GM19468 (cell line): ENCODE results near the gene TULP4.

Source experiments
- ATAC-seq: cut with Tn5 transposase; IDR thresholded peaks from one replicate; pipeline ENCODE4 v1.9.1; 2021; ENCODE audit warnings: mild to moderate bottlenecking, moderate library complexity, moderate number of reproducible peaks; ENCODE audit not compliant: unreplicated experiment; ENCODE audit errors: extremely low read depth

TULP4 gene

GRCh38 chr6:158410784-158411183 lies 98.5 kb downstream of the TULP4 start:
- no peak for ATAC-seq

DNA sequence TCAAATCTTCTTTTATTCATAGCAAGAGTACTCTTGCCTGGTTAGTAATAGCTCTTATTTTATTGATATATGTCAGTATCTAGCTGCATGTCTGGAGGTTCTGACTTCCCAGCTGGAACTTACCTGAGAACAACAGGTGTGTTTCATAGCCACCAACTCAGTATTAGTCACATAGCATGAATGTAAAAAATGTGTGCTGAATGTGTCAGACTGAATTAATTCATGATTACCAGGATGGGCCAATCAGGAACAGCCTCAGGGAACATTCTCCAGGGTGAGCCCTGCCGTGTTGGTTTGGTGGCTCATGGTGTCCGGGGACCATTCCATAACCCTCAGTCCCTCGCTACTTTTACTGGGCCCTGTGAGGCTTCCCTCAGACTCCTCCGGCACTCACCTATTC lies 99.7 kb downstream of the TULP4 start:
- no peak for ATAC-seq

- no peak for ATAC-seq
Measured at GRCh38 chr6:158413028-158413427, 100.8 kb downstream of the TULP4 start.

- no peak for ATAC-seq
Measured at GRCh38 chr6:158413814-158414565, 101.7 kb downstream of the TULP4 start.

DNA sequence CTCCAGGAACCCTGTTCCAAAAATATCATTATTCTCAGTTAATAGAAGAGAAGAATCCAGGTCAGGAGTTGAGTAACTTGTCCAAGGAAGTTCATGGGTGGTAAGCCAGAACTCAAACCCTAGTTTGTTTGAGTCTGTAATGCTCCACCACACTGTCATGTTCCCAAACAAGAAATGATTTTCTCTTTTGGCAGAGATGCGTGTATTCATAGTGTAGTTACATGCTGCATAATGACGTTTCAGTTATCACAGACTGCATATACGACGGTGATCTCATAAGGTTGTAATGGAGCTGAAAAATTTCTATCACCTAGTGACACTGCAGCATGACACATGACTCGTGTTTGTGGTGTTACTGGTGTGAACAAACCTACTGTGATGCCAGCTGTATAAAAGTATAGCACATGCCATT lies 102.6 kb downstream of the TULP4 start:
- no peak for ATAC-seq

- no peak for ATAC-seq
Measured at GRCh38 chr6:158415666-158416065, 103.4 kb downstream of the TULP4 start.

- no peak for ATAC-seq
Measured at GRCh38 chr6:158416883-158417759, 104.9 kb downstream of the TULP4 start.

- no peak for ATAC-seq
Measured at GRCh38 chr6:158417760-158418098, 105.5 kb downstream of the TULP4 start.

- no peak for ATAC-seq
Measured at GRCh38 chr6:158418501-158418900, 106.2 kb downstream of the TULP4 start.

- ATAC-seq, result no peak
Measured at GRCh38 chr6:158419339-158419909, 107.2 kb downstream of the TULP4 start.

GRCh38 chr6:158421381-158421780 lies 109.1 kb downstream of the TULP4 start:
- ATAC-seq, result no peak

DNA sequence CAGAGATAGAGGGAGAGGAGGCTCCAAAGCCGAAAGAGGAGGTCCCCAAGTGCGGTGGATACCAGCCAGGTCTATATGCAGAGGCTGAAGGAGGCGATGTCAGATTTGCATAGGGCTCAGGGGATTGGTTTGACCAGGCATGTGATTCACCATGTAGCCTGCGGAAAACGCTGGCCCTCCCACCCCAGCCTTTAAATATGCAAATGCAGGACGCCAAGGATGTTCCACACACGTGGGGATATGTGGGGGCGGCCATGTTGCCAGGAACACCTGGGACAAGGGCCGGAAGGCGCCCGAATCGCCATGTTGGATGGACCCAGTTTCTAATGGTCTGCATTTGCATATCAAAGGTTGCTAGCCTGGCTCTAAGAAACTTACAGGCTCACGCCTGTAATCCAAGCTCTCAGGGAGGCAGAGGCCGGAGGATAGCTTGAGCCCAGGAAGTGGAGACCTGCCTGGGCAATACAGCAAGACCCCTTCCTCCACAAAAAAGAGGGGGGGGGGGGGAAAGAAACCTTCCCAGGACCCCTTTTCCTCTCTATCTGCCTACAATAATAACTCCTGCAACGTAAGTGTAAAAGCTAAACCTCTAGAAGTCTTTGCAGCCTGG lies 110.5 kb downstream of the TULP4 start:
- ATAC-seq, result no peak

DNA sequence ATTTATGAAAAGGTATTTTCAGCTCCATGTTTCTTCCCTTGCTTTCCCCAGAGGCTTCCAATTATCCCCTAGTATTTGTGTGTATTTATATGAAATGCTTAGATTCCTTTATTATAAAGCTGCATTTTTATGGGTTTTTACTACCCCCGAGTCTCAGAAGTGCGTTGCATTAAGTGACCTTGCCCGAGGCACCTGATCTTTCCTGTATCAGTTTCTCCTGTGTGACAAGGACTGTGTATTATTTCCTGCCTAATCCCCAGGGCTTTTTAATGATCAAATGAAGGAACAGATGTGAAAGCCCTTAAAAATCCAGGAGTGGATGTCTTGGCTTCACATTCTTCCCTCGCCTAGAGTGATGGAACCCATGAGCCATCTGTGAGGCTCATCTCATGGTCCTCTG lies 118.8 kb downstream of the TULP4 start:
- ATAC-seq, result no peak

- ATAC-seq, result no peak
Measured at GRCh38 chr6:158431560-158431959, 119.3 kb downstream of the TULP4 start.

GRCh38 chr6:158437571-158437970 lies 125.3 kb downstream of the TULP4 start:
- ATAC-seq, result no peak

DNA sequence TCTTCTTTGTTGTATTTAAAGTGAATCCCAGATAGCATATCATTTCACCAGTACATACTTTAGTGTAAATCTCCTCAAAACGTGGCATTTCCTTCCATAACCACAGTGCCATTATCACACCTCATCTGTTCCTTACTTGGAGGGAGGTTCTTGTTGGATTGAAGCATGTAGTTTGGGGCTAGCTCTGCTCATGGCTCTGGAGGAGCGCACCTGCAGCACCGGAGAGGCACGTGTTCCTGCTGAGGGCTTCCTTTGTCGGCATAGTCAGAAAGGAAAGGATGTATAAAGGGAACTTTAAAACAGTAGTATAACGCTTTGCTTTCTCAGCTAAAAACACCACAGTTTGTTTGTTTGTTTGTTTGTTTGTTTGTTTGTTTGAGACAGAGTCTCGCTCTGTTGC lies 126.0 kb downstream of the TULP4 start:
- no peak for ATAC-seq

DNA sequence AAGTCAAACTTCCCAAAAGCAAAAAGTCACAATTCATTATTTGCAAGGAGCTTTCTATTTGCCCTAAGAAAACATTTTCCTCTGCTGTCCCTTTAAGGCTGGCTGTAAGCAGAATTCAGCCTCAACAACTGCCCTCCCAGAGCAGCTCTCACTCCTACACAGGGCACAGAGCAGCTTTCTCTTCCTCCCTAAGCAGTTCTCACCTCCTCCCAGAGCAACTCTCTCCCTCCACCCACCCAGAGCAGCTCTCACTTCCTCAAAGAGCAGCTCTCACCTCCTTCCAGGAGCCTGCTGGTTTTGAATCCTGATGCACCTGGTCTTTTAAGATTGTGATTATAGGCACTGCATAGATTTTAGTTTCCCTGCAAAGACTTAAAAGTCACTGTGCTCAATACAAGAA lies 127.0 kb downstream of the TULP4 start:
- peak; percentile 83 for ATAC-seq

DNA sequence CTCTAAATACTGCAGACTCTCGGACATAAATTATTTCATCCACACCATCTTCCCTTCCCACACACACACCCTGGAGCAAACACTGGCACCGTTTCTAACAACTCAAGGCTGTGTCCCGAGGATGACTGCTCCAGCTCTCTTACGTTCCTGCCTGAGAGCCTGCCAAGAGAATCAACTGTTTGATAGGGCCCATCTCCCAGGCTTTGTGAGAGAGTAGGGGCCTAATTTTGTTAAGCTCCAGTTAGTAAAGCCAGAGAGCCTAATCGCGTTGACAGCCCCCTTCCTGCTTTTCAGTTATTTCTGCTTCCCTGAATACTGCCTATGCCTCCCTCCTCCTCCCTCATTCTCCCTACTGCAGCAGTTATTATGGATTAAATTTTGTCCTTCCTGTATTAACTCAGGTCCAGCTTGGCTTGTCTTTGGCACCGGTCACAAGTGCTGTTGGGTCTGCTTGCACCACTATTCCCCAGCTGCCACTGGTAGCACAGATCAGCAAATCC lies 129.5 kb downstream of the TULP4 start:
- no peak for ATAC-seq

- no peak for ATAC-seq
Measured at GRCh38 chr6:158442306-158442705, 130.0 kb downstream of the TULP4 start.

DNA sequence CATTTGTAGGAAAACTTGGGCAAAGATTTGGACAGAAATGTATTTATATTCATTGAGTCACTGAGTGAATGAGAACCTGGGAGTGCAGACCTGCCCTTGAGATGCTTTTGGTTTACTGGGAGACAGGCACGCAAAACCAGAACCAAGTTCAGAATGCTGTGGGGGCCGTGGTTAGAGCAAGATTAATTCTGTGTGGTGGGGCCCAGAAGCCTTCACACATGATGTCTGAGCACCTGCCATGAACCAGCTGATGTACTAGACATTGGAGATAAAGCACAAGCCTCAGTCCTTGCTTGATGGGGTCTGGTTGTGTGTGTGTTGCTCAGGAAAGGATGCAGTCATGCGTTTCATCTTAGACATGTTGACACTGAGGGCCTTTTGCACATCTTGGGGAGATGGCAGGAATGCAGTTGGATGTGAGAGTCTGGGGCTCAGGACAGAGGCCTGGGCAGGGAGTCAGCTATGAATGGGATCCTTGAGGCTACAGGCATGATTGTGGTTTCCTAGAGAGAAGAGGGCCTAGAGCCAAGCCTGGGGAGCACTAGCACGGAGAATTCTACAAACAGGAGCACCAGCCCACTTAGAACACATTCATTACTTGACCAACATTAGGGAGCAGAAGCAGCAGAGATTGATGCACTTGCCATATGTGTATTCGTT lies 133.3 kb downstream of the TULP4 start:
- no peak for ATAC-seq
